IMR-90 (cell line): ENCODE data around the gene CCDC148.
"Not testable (repeated sequence)": the region's sequence is repeated elsewhere in the genome, so short reads cannot be mapped to it uniquely, and the experiment has no call there.

Experiments
- CTCF ChIP-seq: conservative IDR thresholded peaks from 2 replicates; pipeline ENCODE4 v1.5.1; 2012; ENCODE audit warnings: mild to moderate bottlenecking, low read depth, low read length, improper control_type of control experiment
- NFE2L2 ChIP-seq: fragments of 150-350 bp; IDR thresholded peaks from 2 replicates; pipeline ENCODE4 v1.6.1; 2016; ENCODE audit warnings: low read depth, mild to moderate bottlenecking, low read length
- RCOR1 ChIP-seq: IDR thresholded peaks from 2 replicates; pipeline ENCODE4 v1.6.1; 2012; ENCODE audit warnings: mild to moderate bottlenecking, low read length, improper control_type of control experiment; ENCODE audit not compliant: insufficient replicate concordance

GRCh38 chr2:158473300-158473699, 16.7 kb upstream of the CCDC148 start:
- not testable (repeated sequence) for TF ChIP-seq CTCF, RCOR1, NFE2L2
